Measurements from ENCODE around the gene HTD2.

HTD2 gene

DNA sequence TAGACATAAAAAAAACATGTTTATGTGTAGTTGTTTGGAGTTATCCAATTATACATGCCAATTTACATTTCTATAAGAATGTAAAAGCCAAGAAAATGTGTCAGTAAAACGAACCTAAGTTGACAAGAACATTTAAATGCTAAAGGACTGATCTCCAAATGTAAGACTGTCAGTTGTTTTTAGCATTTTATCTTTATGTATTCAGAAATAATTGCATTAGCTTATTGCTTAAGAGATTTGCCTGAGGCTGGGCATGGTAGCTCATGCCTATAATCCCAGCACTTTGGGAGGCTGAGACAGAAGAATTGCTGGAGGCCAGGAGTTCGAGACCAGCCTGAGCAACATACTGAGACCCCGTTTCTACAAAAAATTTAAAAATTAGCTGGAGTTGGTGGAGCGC, 53.3 kb downstream of the HTD2 start:
- DNase-seq = no peak

GRCh38 chr3:58361866-58362265, 55.5 kb downstream of the HTD2 start:
- DNase-seq = no peak

DNA sequence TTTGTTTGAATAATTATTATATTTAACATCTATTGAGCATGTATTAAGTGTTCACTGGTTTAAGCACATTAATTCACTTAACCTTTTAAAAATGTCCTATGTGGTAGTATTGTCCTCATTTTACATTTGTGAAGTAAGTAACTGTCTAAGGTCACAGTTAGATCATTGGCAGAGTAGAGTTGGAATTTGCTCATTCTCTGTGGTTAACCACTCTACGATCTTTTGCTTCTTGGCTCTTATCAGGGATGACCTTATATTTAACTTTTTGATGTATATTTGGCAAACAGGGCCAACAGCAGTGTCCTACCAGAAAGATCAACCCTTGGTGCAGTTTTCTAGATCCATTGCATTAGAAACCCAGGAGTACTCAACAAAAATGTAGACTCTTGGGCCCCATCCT, 60.4 kb downstream of the HTD2 start:
- DNase-seq = no peak

DNA sequence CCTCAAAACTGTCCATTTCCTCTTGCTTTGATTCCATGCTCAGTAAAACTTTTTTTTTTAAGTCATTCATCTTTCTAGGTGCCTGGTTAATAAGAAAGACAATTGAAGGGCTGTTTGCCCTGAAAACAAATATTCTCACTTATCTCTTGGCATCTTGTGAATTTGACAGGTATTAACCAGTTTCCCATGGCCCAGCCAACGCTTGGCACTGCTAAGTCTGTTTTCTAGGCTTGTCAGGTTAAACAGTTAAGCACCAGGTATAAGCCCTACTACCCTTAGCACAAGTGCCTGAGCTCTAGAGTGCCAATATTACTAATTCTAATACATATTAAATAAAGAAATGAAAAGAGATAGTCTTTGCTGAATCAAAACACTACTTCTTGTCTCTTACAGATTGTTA, 62.7 kb downstream of the HTD2 start:
- DNase-seq = no peak

Measured in NCI-H2081 treated with DMSO at 0.1 percent for 48 hours (cell line).